Gastrocnemius medialis (tissue), 4 donors: ENCODE results near the gene PLCB2.

Source experiments
- POLR2A ChIP-seq, 2 donors: fragments of 450-650 bp; IDR thresholded peaks; one replicate each; pipeline ENCODE4 v1.6.1; 2017; ENCODE audit warnings: antibody characterized with exemption in 2 of 2, mild to moderate bottlenecking in 2 of 2, moderate library complexity in 2 of 2
- TF ChIP-seq, protein P1 (sequence below), 5 experiments: fragments of 450-650 bp in 3 of 5; fragments of 200-600 bp in 2 of 5; sonication (generic) in 2 of 5; IDR thresholded peaks in 4 of 5; conservative IDR thresholded peaks in 1 of 5; 1 replicate in 4 of 5; 2 replicates in 1 of 5; pipeline ENCODE4 v1.5.1; 2016 to 2019; ENCODE audit warnings: antibody characterized with exemption in 5 of 5, mild to moderate bottlenecking in 3 of 5, moderate library complexity in 3 of 5

DNA sequence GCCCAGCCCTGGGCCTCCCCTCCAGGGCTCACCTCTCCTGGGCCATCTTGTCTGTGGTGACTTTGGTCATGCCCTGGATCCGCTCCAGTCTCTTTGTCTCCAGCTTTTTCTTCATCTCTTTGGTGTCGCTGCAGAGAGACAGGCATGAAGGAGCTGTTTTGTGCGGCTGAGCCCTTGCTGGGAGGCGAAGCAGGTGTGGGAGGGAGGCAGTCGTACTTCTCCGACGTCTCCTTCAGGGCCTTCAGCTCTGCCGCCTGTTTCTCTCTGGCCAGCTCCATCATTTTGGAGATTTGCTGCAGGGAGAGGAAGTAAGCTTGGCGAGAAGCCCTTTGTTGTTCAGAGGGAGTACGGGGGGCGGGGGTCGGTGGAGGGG lies 17.2 kb downstream of the PLCB2 start:
- TF ChIP-seq, protein P1, sequence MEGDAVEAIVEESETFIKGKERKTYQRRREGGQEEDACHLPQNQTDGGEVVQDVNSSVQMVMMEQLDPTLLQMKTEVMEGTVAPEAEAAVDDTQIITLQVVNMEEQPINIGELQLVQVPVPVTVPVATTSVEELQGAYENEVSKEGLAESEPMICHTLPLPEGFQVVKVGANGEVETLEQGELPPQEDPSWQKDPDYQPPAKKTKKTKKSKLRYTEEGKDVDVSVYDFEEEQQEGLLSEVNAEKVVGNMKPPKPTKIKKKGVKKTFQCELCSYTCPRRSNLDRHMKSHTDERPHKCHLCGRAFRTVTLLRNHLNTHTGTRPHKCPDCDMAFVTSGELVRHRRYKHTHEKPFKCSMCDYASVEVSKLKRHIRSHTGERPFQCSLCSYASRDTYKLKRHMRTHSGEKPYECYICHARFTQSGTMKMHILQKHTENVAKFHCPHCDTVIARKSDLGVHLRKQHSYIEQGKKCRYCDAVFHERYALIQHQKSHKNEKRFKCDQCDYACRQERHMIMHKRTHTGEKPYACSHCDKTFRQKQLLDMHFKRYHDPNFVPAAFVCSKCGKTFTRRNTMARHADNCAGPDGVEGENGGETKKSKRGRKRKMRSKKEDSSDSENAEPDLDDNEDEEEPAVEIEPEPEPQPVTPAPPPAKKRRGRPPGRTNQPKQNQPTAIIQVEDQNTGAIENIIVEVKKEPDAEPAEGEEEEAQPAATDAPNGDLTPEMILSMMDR (IDR thresholded peaks at IDR 0.05 in 4 of 5, conservative IDR thresholded peaks at IDR 0.05 in 1 of 5): no peak
- no peak for TF ChIP-seq POLR2A (IDR thresholded peaks at IDR 0.05)
